ENCODE data around the gene C16orf89. TPM values are rescaled to one million over a fixed set of nuclear protein-coding genes. Genes with fewer than 3 reads are reported as not detected.
A peak's percentile ranks its signal among the peaks of the same experiment; 100 is the strongest.

C16orf89 gene
- total RNA-seq, 4 donors from 2014 or later: 6.3 to 39.0 (median 17.8) TPM

DNA sequence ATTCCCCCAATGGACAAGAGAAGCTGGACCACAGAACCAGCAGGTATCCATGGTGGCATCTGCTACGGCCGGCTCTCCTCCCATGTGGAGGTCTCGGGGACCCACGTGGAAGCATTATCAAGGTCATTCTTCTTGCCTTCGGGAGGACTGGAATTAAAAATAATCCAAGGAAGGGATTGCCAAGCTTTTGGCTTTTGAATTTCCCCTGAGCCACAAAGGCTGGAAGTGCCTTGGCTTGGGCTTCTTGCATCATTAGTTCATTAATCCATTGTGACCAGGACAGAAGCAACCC is 48.1 kb downstream of the C16orf89 start:
- no peak overlapping the region for H3K4me3 ChIP-seq
- TF ChIP-seq POLR2A (IDR thresholded peaks at IDR 0.05): no peak
- no peak for TF ChIP-seq EP300 (IDR thresholded peaks at IDR 0.05)
- no peak for TF ChIP-seq CTCF (IDR thresholded peaks at IDR 0.05)
- H3K9me3 ChIP-seq: no peaks in the 10 kb centered on the region
- no peaks in the 10 kb centered on the region for H3K36me3 ChIP-seq
- WGBS, 2 donors: 76 to 84% methylated on average over 5 of the region's 5 CpGs
- DNase-seq (ENCODE audit: low spot score in 2 of 2): no peak
- peak overlapping the region in 3 of 4 donors; percentile 80 to 89 (median 80) for H3K27ac ChIP-seq
- no peaks in the 10 kb centered on the region for H3K27me3 ChIP-seq
- H3K4me1 ChIP-seq: peaks cover 0 to 35% (median 5%) of the 10 kb centered on the region in 4 donors

- H3K9me3 ChIP-seq: no peaks in the 10 kb centered on the region
- H3K4me1 ChIP-seq: peaks cover 0 to 35% (median 5%) of the 10 kb centered on the region in 4 donors
- DNase-seq (ENCODE audit: low spot score in 2 of 2): no peak
- H3K27me3 ChIP-seq: no peaks in the 10 kb centered on the region
- no peak overlapping the region for H3K4me3 ChIP-seq
- 79 to 82% methylated on average over 6 of the region's 6 CpGs for WGBS, 2 donors
- no peaks in the 10 kb centered on the region for H3K36me3 ChIP-seq
- peak overlapping the region in 3 of 4 donors; percentile 80 to 89 (median 80) for H3K27ac ChIP-seq
- no peak for TF ChIP-seq POLR2A (IDR thresholded peaks at IDR 0.05)
- TF ChIP-seq EP300 (IDR thresholded peaks at IDR 0.05): no peak
- TF ChIP-seq CTCF (IDR thresholded peaks at IDR 0.05): no peak
Measured at GRCh38 chr16:5016967-5017677, 48.6 kb downstream of the C16orf89 start.

DNA sequence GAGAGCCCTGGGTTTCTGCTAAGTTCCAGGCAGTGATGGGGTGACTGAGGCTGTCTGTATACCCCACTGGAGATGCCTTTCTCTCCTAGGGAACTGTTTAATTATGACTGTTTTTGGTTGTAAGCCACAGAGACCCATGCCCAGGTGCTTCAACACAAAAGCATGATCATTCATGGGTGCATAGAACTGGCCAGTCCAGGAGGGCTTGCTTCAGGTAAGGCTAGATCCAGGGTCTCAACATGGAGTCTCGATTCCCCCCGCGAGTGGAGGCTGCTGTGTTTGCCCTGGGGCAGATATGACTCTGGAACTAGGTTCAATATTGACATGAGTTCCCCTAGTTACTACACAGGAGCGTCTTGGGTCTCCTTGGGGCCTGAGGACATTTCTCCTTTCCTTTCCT is 49.9 kb downstream of the C16orf89 start:
- Histone ChIP-seq H3K36me3 (no peaks in the 10 kb centered on the region), H3K27ac (peak overlapping the region in 3 of 4 donors; percentile 62 to 89 (median 80)), H3K4me1 (peaks cover 0 to 33% (median 5%) of the 10 kb centered on the region in 4 donors), H3K4me3 (no peak overlapping the region), H3K9me3 (no peaks in the 10 kb centered on the region), H3K27me3 (no peaks in the 10 kb centered on the region)
- no peak for TF ChIP-seq CTCF (IDR thresholded peaks at IDR 0.05)
- no peak for DNase-seq (ENCODE audit: low spot score in 2 of 2)
- 90% methylated on average over 4 of the region's 4 CpGs for WGBS, 2 donors

- Histone ChIP-seq H3K4me1 (peaks cover 0 to 28% (median 4%) of the 10 kb centered on the region in 4 donors), H3K27me3 (no peaks in the 10 kb centered on the region), H3K4me3 (no peak overlapping the region), H3K36me3 (no peaks in the 10 kb centered on the region), H3K9me3 (no peaks in the 10 kb centered on the region), H3K27ac (peak overlapping the region in 1 of 4 donors; percentile 89)
- WGBS, 2 donors: 64 to 69% methylated on average over 4 of the region's 4 CpGs
- DNase-seq (ENCODE audit: low spot score in 2 of 2): no peak
- TF ChIP-seq POLR2A (IDR thresholded peaks at IDR 0.05): no peak
- no peak for TF ChIP-seq CTCF (IDR thresholded peaks at IDR 0.05)
- TF ChIP-seq EP300 (IDR thresholded peaks at IDR 0.05): no peak
Measured at GRCh38 chr16:5015351-5015750, 50.4 kb downstream of the C16orf89 start.

GRCh38 chr16:5012887-5013286 is 52.9 kb downstream of the C16orf89 start:
- H3K9me3 ChIP-seq: no peaks in the 10 kb centered on the region
- 67 to 83% methylated on average over 6 of the region's 6 CpGs for WGBS, 2 donors
- DNase-seq (ENCODE audit: low spot score in 2 of 2): no peak
- no peak overlapping the region for H3K4me3 ChIP-seq
- H3K36me3 ChIP-seq: no peaks in the 10 kb centered on the region
- peaks cover 0 to 5% (median 0%) of the 10 kb centered on the region in 4 donors for H3K4me1 ChIP-seq
- no peak for TF ChIP-seq CTCF (IDR thresholded peaks at IDR 0.05)
- TF ChIP-seq EP300 (IDR thresholded peaks at IDR 0.05): no peak
- no peak for TF ChIP-seq POLR2A (IDR thresholded peaks at IDR 0.05)
- H3K27me3 ChIP-seq: no peaks in the 10 kb centered on the region
- peak overlapping the region in 1 of 4 donors; percentile 15 for H3K27ac ChIP-seq
